Measurements from ENCODE around the gene IL4R.

- TF ChIP-seq CTCF (IDR thresholded peaks at IDR 0.05) (no peak), POLR2A (IDR thresholded peaks at IDR 0.05) (no peak)
Measured at GRCh38 chr16:27349276-27349675, 35.5 kb downstream of the IL4R start.
